Measurements from ENCODE around the gene ACTR8. TPM values are rescaled to one million over a fixed set of nuclear protein-coding genes. Genes with fewer than 3 reads are reported as not detected.

Gene ACTR8
- total RNA-seq, 1 experiment from 2014 or later: 35.2 TPM

DNA sequence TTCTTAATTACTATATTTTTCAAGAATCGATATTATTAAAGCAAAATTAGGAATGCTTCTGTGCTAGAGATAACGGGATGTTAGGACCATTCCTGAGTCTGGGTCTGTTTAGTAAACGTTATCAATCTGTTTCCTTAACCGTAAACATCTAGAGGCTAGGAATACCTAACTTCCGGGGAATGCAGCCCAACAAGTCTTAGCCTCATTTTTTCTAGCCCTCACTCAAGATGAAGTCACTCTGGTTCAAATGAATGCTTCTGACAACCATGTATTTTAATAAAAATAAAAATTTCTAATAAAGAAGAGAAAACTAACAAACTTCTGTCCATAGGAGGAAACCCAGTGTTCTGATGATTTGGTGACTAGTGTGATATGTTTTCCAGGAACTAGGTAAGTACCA lies 20.8 kb upstream of the ACTR8 start:
- no peaks in the 10 kb centered on the region for H3K9me3 Mint-ChIP-seq (ENCODE audit: unreplicated experiment)
- H3K27me3 Mint-ChIP-seq (ENCODE audit: insufficient read depth, unreplicated experiment): peaks cover 7% of the 10 kb centered on the region
- H3K27ac Mint-ChIP-seq (ENCODE audit: unreplicated experiment): no peak overlapping the region
- Histone ChIP-seq H3K9me3 (no peaks in the 10 kb centered on the region; the same call in 1 of the 2 replicates), H3K27me3 (replicated peaks; ENCODE audit: control insufficient read depth, insufficient read depth, low read length) (no peaks in the 10 kb centered on the region), H3K36me3 (ENCODE audit: control insufficient read depth, insufficient read depth, low read length) (no peaks in the 10 kb centered on the region), H3K4me3 (ENCODE audit: low read depth, low read length) (no peak overlapping the region), H3K4me1 (no peaks in the 10 kb centered on the region)
- no peak for DNase-seq
- BruUV-seq (replicated peaks): no TSS peak
- ChIA-PET CTCF (interaction anchor here (1.0 kb wide), 1 partner anchor 11 kb away, joined by 3 read pairs; the partner anchor contains the start of gene SELENOK), POLR2A (no interaction called here)
- H3K36me3 Mint-ChIP-seq (ENCODE audit: insufficient read depth, unreplicated experiment): no peaks in the 10 kb centered on the region
- intact Hi-C loops (cut with micrococcal nuclease; ENCODE audit: unreplicated experiment): no loop called here
- H3K4me1 Mint-ChIP-seq (ENCODE audit: low read depth, unreplicated experiment): no peaks in the 10 kb centered on the region
- TF ChIP-seq CTCF (IDR thresholded peaks at IDR 0.05; ENCODE audit: insufficient read depth in 1 of 2, low read depth in 1 of 2, low read length in 1 of 2, severe bottlenecking in 1 of 2, unreplicated experiment in 1 of 2): no peak
- no peak overlapping the region for H3K4me3 Mint-ChIP-seq (ENCODE audit: unreplicated experiment)

DNA sequence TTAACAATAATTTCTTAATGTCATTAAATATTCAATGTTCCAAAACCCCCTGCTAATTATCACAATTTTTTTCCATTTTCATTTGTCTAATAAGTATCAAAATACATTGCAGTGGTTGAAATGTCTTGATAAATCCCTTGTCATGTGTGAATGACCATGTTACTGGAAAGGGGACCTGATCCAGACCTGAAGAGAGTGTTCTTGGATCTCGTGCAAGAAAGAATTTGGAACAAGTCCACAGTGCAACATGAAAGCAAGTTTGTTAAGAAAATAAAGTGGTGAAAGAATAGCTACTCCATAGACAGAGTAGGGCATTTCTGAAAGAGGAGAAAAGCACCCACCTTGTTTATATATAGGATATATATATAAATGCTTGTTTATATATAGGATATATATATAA lies 20.1 kb upstream of the ACTR8 start:
- Mint-ChIP-seq H3K27ac (ENCODE audit: unreplicated experiment) (no peak overlapping the region), H3K36me3 (ENCODE audit: insufficient read depth, unreplicated experiment) (no peaks in the 10 kb centered on the region), H3K9me3 (ENCODE audit: unreplicated experiment) (no peaks in the 10 kb centered on the region), H3K4me1 (ENCODE audit: low read depth, unreplicated experiment) (no peaks in the 10 kb centered on the region), H3K27me3 (ENCODE audit: insufficient read depth, unreplicated experiment) (peaks cover 6% of the 10 kb centered on the region), H3K4me3 (ENCODE audit: unreplicated experiment) (no peak overlapping the region)
- Histone ChIP-seq H3K27me3 (replicated peaks; ENCODE audit: control insufficient read depth, insufficient read depth, low read length) (no peaks in the 10 kb centered on the region), H3K36me3 (ENCODE audit: control insufficient read depth, insufficient read depth, low read length) (no peaks in the 10 kb centered on the region), H3K4me1 (no peaks in the 10 kb centered on the region), H3K9me3 (no peaks in the 10 kb centered on the region; the same call in 1 of the 2 replicates), H3K4me3 (ENCODE audit: low read depth, low read length) (no peak overlapping the region)
- ChIA-PET CTCF (interaction anchor here (1.0 kb wide), 1 partner anchor 10 kb away, joined by 3 read pairs; the partner anchor contains the start of gene SELENOK), POLR2A (no interaction called here)
- DNase-seq: no peak
- intact Hi-C loops (cut with micrococcal nuclease; ENCODE audit: unreplicated experiment): no loop called here
- TF ChIP-seq CTCF (IDR thresholded peaks at IDR 0.05; ENCODE audit: insufficient read depth in 1 of 2, low read depth in 1 of 2, low read length in 1 of 2, severe bottlenecking in 1 of 2, unreplicated experiment in 1 of 2): no peak
- no TSS peak for BruUV-seq (replicated peaks)

GRCh38 chr3:53900666-53901331 lies 18.8 kb upstream of the ACTR8 start:
- no peak overlapping the region for H3K27ac Mint-ChIP-seq (ENCODE audit: unreplicated experiment)
- peaks cover under 1% of the 10 kb centered on the region for H3K27me3 Mint-ChIP-seq (ENCODE audit: insufficient read depth, unreplicated experiment)
- H3K4me1 Mint-ChIP-seq (ENCODE audit: low read depth, unreplicated experiment): no peaks in the 10 kb centered on the region
- Histone ChIP-seq H3K27me3 (replicated peaks; ENCODE audit: control insufficient read depth, insufficient read depth, low read length) (no peaks in the 10 kb centered on the region), H3K36me3 (ENCODE audit: control insufficient read depth, insufficient read depth, low read length) (no peaks in the 10 kb centered on the region), H3K9me3 (no peaks in the 10 kb centered on the region), H3K4me1 (no peaks in the 10 kb centered on the region), H3K4me3 (ENCODE audit: low read depth, low read length) (no peak overlapping the region)
- intact Hi-C loops (cut with micrococcal nuclease; ENCODE audit: unreplicated experiment): no loop called here
- POLR2A ChIA-PET: no interaction called here
- CTCF ChIA-PET: no interaction called here
- TF ChIP-seq CTCF (IDR thresholded peaks at IDR 0.05; ENCODE audit: insufficient read depth in 1 of 2, low read depth in 1 of 2, low read length in 1 of 2, severe bottlenecking in 1 of 2, unreplicated experiment in 1 of 2): no peak
- BruUV-seq (replicated peaks): no TSS peak
- no peak overlapping the region for H3K4me3 Mint-ChIP-seq (ENCODE audit: unreplicated experiment)
- no peak for DNase-seq
- H3K36me3 Mint-ChIP-seq (ENCODE audit: insufficient read depth, unreplicated experiment): no peaks in the 10 kb centered on the region
- no peaks in the 10 kb centered on the region for H3K9me3 Mint-ChIP-seq (ENCODE audit: unreplicated experiment)

Measured in Caco-2 (cell line).